HCT116 (cell line): ENCODE results near the gene EPHA8. TPM values are rescaled to one million over a fixed set of nuclear protein-coding genes. Genes with fewer than 3 reads are reported as not detected.

Experiments used
- ATAC-seq: fragments of 200-7000 bp; cut with Tn5 transposase; 2 replicates; pipeline ENCODE4 v1.9.1; 2020; ENCODE audit warnings: mild to moderate bottlenecking, moderate library complexity
- BruUV-seq: library from RNA; stranded (reverse); fragments of 400-500 nt; replicated peaks from 2 replicates; lab custom pipeline; 2021; lab: Mats Ljungman, UMichigan
- CTCF ChIA-PET: fragments of 300-600 bp; sonication (Branson Sonifier 250); formaldehyde crosslinking; loops from one replicate; lab custom pipeline; 2021; ENCODE audit warnings: antibody characterized with exemption; lab: Charles Lee
- POLR2A ChIA-PET: fragments of 300-600, 350-600 bp; sonication (Branson Sonifier 250); formaldehyde crosslinking; loops from one replicate; lab custom pipeline; 2021; ENCODE audit warnings: antibody characterized with exemption; lab: Charles Lee
- RAD21 ChIA-PET, 2 experiments: fragments of 300-600 bp; sonication (Branson Sonifier 250); formaldehyde crosslinking; loops; one replicate each; lab custom pipeline; 2023; ENCODE audit warnings: low total read pairs in 2 of 2; ENCODE audit not compliant: uncharacterized antibody in 2 of 2, unreplicated experiment in 2 of 2, low non-redundant PET in 1 of 2; lab: Charles Lee
- DNase-seq: peaks from one replicate; pipeline ENCODE4 v3.0.0-alpha.2; 2010; ENCODE audit warnings: low read depth, low spot score
- H2AFZ ChIP-seq: fragments of 200-600 bp; shearing (Covaris generic), sonication (generic); 2 replicates; pipeline ENCODE4 v1.6.1; 2017; ENCODE audit warnings: low read depth, mixed run types, mixed read lengths, antibody characterized with exemption, low read length; ENCODE audit not compliant: poor library complexity, severe bottlenecking
- H3K27ac ChIP-seq: 2 replicates; pipeline ENCODE4 v1.5.1; 2012; ENCODE audit warnings: low read depth, low read length
- H3K27me3 ChIP-seq: fragments of 200-600 bp; sonication (generic); 2 replicates; pipeline ENCODE4 v1.6.1; 2016; ENCODE audit warnings: mixed run types, low read length, mixed read lengths; ENCODE audit not compliant: insufficient read depth
- H3K36me3 ChIP-seq, 2 experiments: fragments of 200-500 bp in 1 of 2; fragments of 200-600 bp in 1 of 2; sonication (Bioruptor generic) in 1 of 2; sonication (generic) in 1 of 2; 2 replicates each; pipeline versions ENCODE4 v1.5.1 to v1.6.1; 2014 to 2016; ENCODE audit warnings: low read length in 2 of 2, inconsistent platforms in 1 of 2, mixed read lengths in 1 of 2, mixed run types in 1 of 2; ENCODE audit not compliant: insufficient read depth in 2 of 2, control insufficient read depth in 1 of 2
- H3K4me1 ChIP-seq, 2 experiments: fragments of 200-600 bp in 1 of 2; sonication (generic) in 1 of 2; 2 replicates each; pipeline versions ENCODE4 v1.5.1 to v1.6.1; 2012 to 2017; ENCODE audit warnings: low read length in 2 of 2, inconsistent platforms in 1 of 2, mild to moderate bottlenecking in 1 of 2, mixed read lengths in 1 of 2, mixed run types in 1 of 2, moderate library complexity in 1 of 2; ENCODE audit not compliant: insufficient read depth in 2 of 2, control insufficient read depth in 1 of 2
- H3K4me2 ChIP-seq: fragments of 200-600 bp; sonication (generic); 2 replicates; pipeline ENCODE4 v1.6.1; 2017; ENCODE audit warnings: mixed run types, low read length, mixed read lengths
- H3K4me3 ChIP-seq, 2 experiments: fragments of 200-600 bp in 1 of 2; sonication (generic) in 1 of 2; replicated peaks in 1 of 2; 2 replicates each; pipeline ENCODE4 v1.5.1; 2011 to 2016; ENCODE audit warnings: low read length in 2 of 2, control low read depth in 1 of 2, low read depth in 1 of 2, mild to moderate bottlenecking in 1 of 2, mixed read lengths in 1 of 2, mixed run types in 1 of 2
- H3K79me2 ChIP-seq: fragments of 200-600 bp; sonication (generic); 2 replicates; pipeline ENCODE4 v1.6.1; 2017; ENCODE audit warnings: mild to moderate bottlenecking, mixed run types, low read length, moderate library complexity, mixed read lengths; ENCODE audit not compliant: insufficient read depth
- H3K9ac ChIP-seq: fragments of 200-600 bp; sonication (generic); 2 replicates; pipeline ENCODE4 v1.6.1; 2016; ENCODE audit warnings: low read length, mixed read lengths
- H3K9me2 ChIP-seq: fragments of 200-600 bp; sonication (generic), shearing (Covaris generic); 2 replicates; pipeline ENCODE4 v1.6.1; 2017; ENCODE audit warnings: mixed run types, mild to moderate bottlenecking, moderate library complexity; ENCODE audit not compliant: insufficient read depth
- H3K9me3 ChIP-seq, 2 experiments: fragments of 200-500 bp in 1 of 2; fragments of 200-600 bp in 1 of 2; sonication (Bioruptor generic) in 1 of 2; sonication (generic) in 1 of 2; 2 replicates each; pipeline ENCODE4 v1.6.1; 2014 to 2017; ENCODE audit warnings: low read length in 2 of 2, mixed read lengths in 2 of 2, inconsistent platforms in 1 of 2, low read depth in 1 of 2, mild to moderate bottlenecking in 1 of 2, mixed run types in 1 of 2, moderate library complexity in 1 of 2; ENCODE audit not compliant: control insufficient read depth in 1 of 2, insufficient read depth in 1 of 2
- H4K20me1 ChIP-seq: fragments of 200-600 bp; sonication (generic), shearing (Covaris generic); 2 replicates; pipeline ENCODE4 v1.6.1; 2017; ENCODE audit warnings: mixed run types, mild to moderate bottlenecking, moderate library complexity; ENCODE audit not compliant: insufficient read depth
- CBX3 ChIP-seq: IDR thresholded peaks from 2 replicates; pipeline ENCODE4 v1.6.1; 2012; ENCODE audit warnings: low read depth
- CEBPB ChIP-seq: IDR thresholded peaks from 2 replicates; pipeline ENCODE4 v1.6.1; 2012; ENCODE audit warnings: low read depth
- EGR1 ChIP-seq: IDR thresholded peaks from 2 replicates; pipeline ENCODE4 v1.6.1; 2012; ENCODE audit warnings: low read depth
- ELF1 ChIP-seq: IDR thresholded peaks from 2 replicates; pipeline ENCODE4 v1.6.1; 2012; ENCODE audit warnings: low read depth, borderline replicate concordance
- RAD21 ChIP-seq: IDR thresholded peaks from 2 replicates; pipeline ENCODE4 v1.6.1; 2012; ENCODE audit warnings: low read depth, mild to moderate bottlenecking
- ZNF274 ChIP-seq: fragments of 200-500 bp; sonication (Bioruptor generic); IDR thresholded peaks from 2 replicates; pipeline ENCODE4 v1.6.1; 2014; ENCODE audit warnings: mild to moderate bottlenecking, low read depth, low read length, inconsistent platforms
- intact Hi-C: fragments of 100-400 bp; cut with micrococcal nuclease; formaldehyde crosslinking; loops from 2 replicates; pipeline ENCODE4 v1.10.0; 2022
- total RNA-seq: library from RNA; stranded (reverse); gene quantifications from one replicate; pipeline ENCODE4 v1.2.1, GENCODE V29; 2021; ENCODE audit not compliant: unreplicated experiment

Gene EPHA8
- total RNA-seq, 1 experiment from 2014 or later, result 0.30 TPM

DNA sequence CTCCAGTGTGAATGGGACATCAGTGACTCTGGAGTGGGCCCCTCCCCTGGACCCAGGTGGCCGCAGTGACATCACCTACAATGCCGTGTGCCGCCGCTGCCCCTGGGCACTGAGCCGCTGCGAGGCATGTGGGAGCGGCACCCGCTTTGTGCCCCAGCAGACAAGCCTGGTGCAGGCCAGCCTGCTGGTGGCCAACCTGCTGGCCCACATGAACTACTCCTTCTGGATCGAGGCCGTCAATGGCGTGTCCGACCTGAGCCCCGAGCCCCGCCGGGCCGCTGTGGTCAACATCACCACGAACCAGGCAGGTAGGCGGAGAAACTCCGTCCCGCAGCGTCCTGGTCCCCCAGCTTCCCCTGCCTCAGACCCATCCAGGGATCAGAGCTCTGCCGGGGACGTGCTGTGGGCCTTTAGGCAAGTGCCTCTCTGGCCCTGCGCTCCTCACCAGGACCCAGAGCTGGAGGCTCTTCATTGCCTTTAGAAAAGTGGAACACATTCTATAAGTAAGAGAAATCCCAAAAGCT lies 25.7 kb downstream of the EPHA8 start:
- intact Hi-C loops, result no loop called here
- no peak overlapping the region for H3K9ac ChIP-seq
- DNase-seq (no peak), ATAC-seq (no peak)
- no peaks in the 10 kb centered on the region for H3K9me3 ChIP-seq
- no peaks in the 10 kb centered on the region for H3K36me3 ChIP-seq
- ChIA-PET CTCF (no interaction called here), POLR2A (interaction anchor here (1.2 kb wide), 1 partner anchor 24 kb away, joined by 3 read pairs; no protein-coding TSS in a partner anchor), RAD21 (no interaction called here)
- H3K79me2 ChIP-seq, result no peaks in the 10 kb centered on the region
- H3K27ac ChIP-seq, result no peak overlapping the region
- BruUV-seq, result no TSS peak
- H3K4me3 ChIP-seq, result no peak overlapping the region
- H4K20me1 ChIP-seq, result no peaks in the 10 kb centered on the region
- H3K9me2 ChIP-seq, result no peaks in the 10 kb centered on the region
- H3K4me2 ChIP-seq, result no peak overlapping the region
- H3K27me3 ChIP-seq, result no peaks in the 10 kb centered on the region
- H3K4me1 ChIP-seq, result peaks cover 7 to 13% of the 10 kb centered on the region in 2 experiments
- H2AFZ ChIP-seq, result no peak overlapping the region
- TF ChIP-seq CEBPB (no peak), CBX3 (no peak), EGR1 (no peak)

- no peak for ATAC-seq
- Histone ChIP-seq H3K9me2 (no peaks in the 10 kb centered on the region), H3K36me3 (no peaks in the 10 kb centered on the region), H3K79me2 (no peaks in the 10 kb centered on the region)
- no TSS peak for BruUV-seq
- TF ChIP-seq ELF1 (no peak), RAD21 (no peak), ZNF274 (no peak)
- TF ChIP-seq, all 23 proteins: peak for 0
- no peaks in the 10 kb centered on the region for H4K20me1 ChIP-seq
- H3K9me3 ChIP-seq, result no peaks in the 10 kb centered on the region
- no peak overlapping the region for H3K4me2 ChIP-seq
- no peak overlapping the region for H3K27ac ChIP-seq
- no peak for DNase-seq
- H2AFZ ChIP-seq, result no peak overlapping the region
- intact Hi-C loops, result no loop called here
- no peak overlapping the region for H3K4me3 ChIP-seq
- ChIA-PET POLR2A (no interaction called here), CTCF (no interaction called here), RAD21 (no interaction called here)
- peaks cover 7 to 13% of the 10 kb centered on the region in 2 experiments for H3K4me1 ChIP-seq
- H3K27me3 ChIP-seq, result no peaks in the 10 kb centered on the region
- H3K9ac ChIP-seq, result no peak overlapping the region
Observed at GRCh38 chr1:22591576-22591975, 28.3 kb downstream of the EPHA8 start.
